Liver (tissue), 9 donors: ENCODE data around the gene TFCP2. TPM values are rescaled to one million over a fixed set of nuclear protein-coding genes. Genes with fewer than 3 reads are reported as not detected.

Source experiments
- DNase-seq: peaks from one replicate; pipeline ENCODE4 v3.0.0-alpha.2; 2017; ENCODE audit warnings: low spot score
- H3K27ac ChIP-seq, 2 donors: one replicate each; pipeline ENCODE4 v1.7.0; 2013; ENCODE audit warnings: inconsistent platforms in 2 of 2, low read length in 2 of 2, control low read depth in 1 of 2, low read depth in 1 of 2, mild to moderate bottlenecking in 1 of 2
- H3K27me3 ChIP-seq, 4 donors: one replicate each; pipeline versions ENCODE4 v1.6.1 to v1.7.0; 2013; ENCODE audit warnings: low read length in 3 of 4, inconsistent platforms in 1 of 4, mild to moderate bottlenecking in 1 of 4, moderate library complexity in 1 of 4; ENCODE audit not compliant: control insufficient read depth in 4 of 4, insufficient read depth in 4 of 4
- H3K36me3 ChIP-seq, 4 donors: one replicate each; pipeline versions ENCODE4 v1.6.1 to v1.7.0; 2013; ENCODE audit warnings: low read length in 3 of 4, mild to moderate bottlenecking in 3 of 4, low read depth in 1 of 4, moderate library complexity in 1 of 4; ENCODE audit not compliant: control insufficient read depth in 4 of 4, insufficient read depth in 3 of 4
- H3K4me1 ChIP-seq, 4 donors: one replicate each; pipeline versions ENCODE4 v1.6.1 to v1.7.0; 2013; ENCODE audit warnings: low read length in 3 of 4, mild to moderate bottlenecking in 3 of 4, moderate library complexity in 1 of 4; ENCODE audit not compliant: control insufficient read depth in 4 of 4, insufficient read depth in 4 of 4
- H3K4me3 ChIP-seq, 3 donors: one replicate each; pipeline versions ENCODE4 v1.6.1 to v1.7.0; 2013; ENCODE audit warnings: low read length in 3 of 3, control low read depth in 1 of 3, low read depth in 1 of 3, mild to moderate bottlenecking in 1 of 3
- H3K9ac ChIP-seq, 2 donors: one replicate each; pipeline ENCODE4 v1.7.0; 2013; ENCODE audit warnings: low read length in 2 of 2, mild to moderate bottlenecking in 2 of 2, moderate library complexity in 2 of 2, control low read depth in 1 of 2, low read depth in 1 of 2
- H3K9me3 ChIP-seq, 4 donors: one replicate each; pipeline versions ENCODE4 v1.6.1 to v1.7.0; 2013; ENCODE audit warnings: low read length in 3 of 4; ENCODE audit not compliant: control insufficient read depth in 4 of 4
- EGR1 ChIP-seq, 2 donors: IDR thresholded peaks; 2 replicates each; pipeline ENCODE4 v1.6.1; 2016 to 2018; ENCODE audit warnings: antibody characterized with exemption in 2 of 2, low read depth in 2 of 2
- FOXA1 ChIP-seq: IDR thresholded peaks from 2 replicates; pipeline ENCODE4 v1.6.1; 2016; ENCODE audit warnings: antibody characterized with exemption
- FOXA2 ChIP-seq: IDR thresholded peaks from 2 replicates; pipeline ENCODE4 v1.6.1; 2016; ENCODE audit warnings: antibody characterized with exemption
- GABPA ChIP-seq, 2 donors: IDR thresholded peaks in 1 of 2; conservative IDR thresholded peaks in 1 of 2; 2 replicates each; pipeline ENCODE4 v1.6.1; 2016; ENCODE audit warnings: antibody characterized with exemption in 2 of 2, mild to moderate bottlenecking in 1 of 2, moderate library complexity in 1 of 2
- HNF4A ChIP-seq, 2 donors: conservative IDR thresholded peaks; 2 replicates each; pipeline ENCODE4 v1.6.1; 2016; ENCODE audit warnings: antibody characterized with exemption in 2 of 2, mild to moderate bottlenecking in 2 of 2
- HNF4G ChIP-seq: IDR thresholded peaks from 2 replicates; pipeline ENCODE4 v1.6.1; 2016; ENCODE audit warnings: antibody characterized with exemption
- JUND ChIP-seq, 2 donors: IDR thresholded peaks; 2 replicates each; pipeline ENCODE4 v1.6.1; 2016; ENCODE audit warnings: antibody characterized with exemption in 2 of 2
- NR2F2 ChIP-seq: IDR thresholded peaks from 2 replicates; pipeline ENCODE4 v1.6.1; 2016; ENCODE audit warnings: antibody characterized with exemption
- RAD21 ChIP-seq, 2 donors: IDR thresholded peaks; 2 replicates each; pipeline ENCODE4 v1.6.1; 2016; ENCODE audit warnings: antibody characterized with exemption in 2 of 2, mild to moderate bottlenecking in 2 of 2
- SP1 ChIP-seq: IDR thresholded peaks from 2 replicates; pipeline ENCODE4 v1.6.1; 2018; ENCODE audit warnings: antibody characterized with exemption, mild to moderate bottlenecking
- TAF1 ChIP-seq: conservative IDR thresholded peaks from 2 replicates; pipeline ENCODE4 v1.6.1; 2016; ENCODE audit warnings: antibody characterized with exemption, mild to moderate bottlenecking
- YY1 ChIP-seq: IDR thresholded peaks from 2 replicates; pipeline ENCODE4 v1.6.1; 2016; ENCODE audit warnings: antibody characterized with exemption, mild to moderate bottlenecking
- WGBS: extraction: QIAGEN DNeasy Blood & Tissue Kit; methylation state at CpG from one replicate; pipeline ENCODE4 v1.1.7; 2013; 5-methylcytosine and 5-hydroxymethylcytosine counted together
- polyA plus RNA-seq, 2 donors: library from polyadenylated mRNA; stranded (reverse) in 1 of 2; unstranded in 1 of 2; fragments of 200-250 nt in 1 of 2; fragments of >200 nt in 1 of 2; fragmentation: Nextera tagmentation in 1 of 2; extraction: Ambion mirVana in 1 of 2; gene quantifications; one replicate each; pipeline versions ENCODE4 v1.2.1 to v1.2.3, GENCODE V29; 2013 to 2015
- total RNA-seq, 2 donors: library from RNA; depleted of rRNA; stranded (reverse); fragments of >200 nt; gene quantifications; one replicate each; pipeline ENCODE4 v1.2.3, GENCODE V29; 2014
- TF ChIP-seq, protein P1 (sequence below): IDR thresholded peaks from 2 replicates; pipeline ENCODE4 v1.6.1; 2016; ENCODE audit warnings: antibody characterized with exemption
- TF ChIP-seq, protein P2 (sequence below): IDR thresholded peaks from 2 replicates; pipeline ENCODE4 v1.6.1; 2016; ENCODE audit warnings: antibody characterized with exemption
- TF ChIP-seq, protein P3 (sequence below): IDR thresholded peaks from 2 replicates; pipeline ENCODE4 v1.6.1; 2016; ENCODE audit warnings: antibody characterized with exemption
- TF ChIP-seq, protein P4 (sequence below): fragments of 150-350 bp; IDR thresholded peaks from 2 replicates; pipeline ENCODE4 v1.5.1; 2017; ENCODE audit warnings: improper control_type of control experiment, low read depth, low read length; ENCODE audit not compliant: missing input control
- TF ChIP-seq, protein P5 (sequence below): IDR thresholded peaks from 2 replicates; pipeline ENCODE4 v1.6.1; 2016; ENCODE audit warnings: antibody characterized with exemption, mild to moderate bottlenecking
- donor health status: healthy.
- donor health status: healthy.
- donor health status: healthy.
- donor health status: healthy.
- donor health status: healthy.

TFCP2 gene
- total and polyA plus RNA-seq, 4 donors: 1.6 to 8.6 (median 5.1) TPM

DNA sequence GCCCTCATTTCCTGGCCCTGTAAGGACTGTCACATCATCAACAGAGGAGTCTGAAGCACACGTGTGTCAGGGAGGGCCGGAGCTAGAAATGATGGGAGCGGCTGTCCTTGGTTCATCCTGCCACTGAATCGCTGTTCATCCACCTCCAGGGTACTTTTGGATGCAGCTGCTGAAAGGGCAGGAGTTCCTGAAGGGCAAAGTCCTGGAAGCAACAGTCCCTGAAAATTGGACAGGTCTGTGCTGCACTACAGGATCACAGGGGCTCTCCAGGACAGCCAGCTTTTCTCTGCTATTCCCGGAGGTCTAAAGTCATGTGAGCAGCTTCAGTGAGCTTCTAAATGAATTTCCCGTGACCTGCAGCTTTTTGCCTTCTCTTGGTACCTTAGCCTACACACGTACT is 27.2 kb upstream of the TFCP2 start:
- WGBS: 77% methylated on average over 7 of the region's 7 CpGs
- Histone ChIP-seq H3K36me3 (no peaks in the 10 kb centered on the region), H3K9me3 (no peaks in the 10 kb centered on the region), H3K9ac (no peak overlapping the region), H3K4me1 (peaks cover 0 to 2% (median 0%) of the 10 kb centered on the region in 4 donors), H3K27me3 (no peaks in the 10 kb centered on the region), H3K27ac (no peak overlapping the region), H3K4me3 (no peak overlapping the region)
- DNase-seq: no peak
- TF ChIP-seq, protein P1, sequence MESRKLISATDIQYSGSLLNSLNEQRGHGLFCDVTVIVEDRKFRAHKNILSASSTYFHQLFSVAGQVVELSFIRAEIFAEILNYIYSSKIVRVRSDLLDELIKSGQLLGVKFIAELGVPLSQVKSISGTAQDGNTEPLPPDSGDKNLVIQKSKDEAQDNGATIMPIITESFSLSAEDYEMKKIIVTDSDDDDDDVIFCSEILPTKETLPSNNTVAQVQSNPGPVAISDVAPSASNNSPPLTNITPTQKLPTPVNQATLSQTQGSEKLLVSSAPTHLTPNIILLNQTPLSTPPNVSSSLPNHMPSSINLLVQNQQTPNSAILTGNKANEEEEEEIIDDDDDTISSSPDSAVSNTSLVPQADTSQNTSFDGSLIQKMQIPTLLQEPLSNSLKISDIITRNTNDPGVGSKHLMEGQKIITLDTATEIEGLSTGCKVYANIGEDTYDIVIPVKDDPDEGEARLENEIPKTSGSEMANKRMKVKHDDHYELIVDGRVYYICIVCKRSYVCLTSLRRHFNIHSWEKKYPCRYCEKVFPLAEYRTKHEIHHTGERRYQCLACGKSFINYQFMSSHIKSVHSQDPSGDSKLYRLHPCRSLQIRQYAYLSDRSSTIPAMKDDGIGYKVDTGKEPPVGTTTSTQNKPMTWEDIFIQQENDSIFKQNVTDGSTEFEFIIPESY: no peak
- peak; percentile 36 to 60 for TF ChIP-seq HNF4A (conservative IDR thresholded peaks at IDR 0.05)

DNA sequence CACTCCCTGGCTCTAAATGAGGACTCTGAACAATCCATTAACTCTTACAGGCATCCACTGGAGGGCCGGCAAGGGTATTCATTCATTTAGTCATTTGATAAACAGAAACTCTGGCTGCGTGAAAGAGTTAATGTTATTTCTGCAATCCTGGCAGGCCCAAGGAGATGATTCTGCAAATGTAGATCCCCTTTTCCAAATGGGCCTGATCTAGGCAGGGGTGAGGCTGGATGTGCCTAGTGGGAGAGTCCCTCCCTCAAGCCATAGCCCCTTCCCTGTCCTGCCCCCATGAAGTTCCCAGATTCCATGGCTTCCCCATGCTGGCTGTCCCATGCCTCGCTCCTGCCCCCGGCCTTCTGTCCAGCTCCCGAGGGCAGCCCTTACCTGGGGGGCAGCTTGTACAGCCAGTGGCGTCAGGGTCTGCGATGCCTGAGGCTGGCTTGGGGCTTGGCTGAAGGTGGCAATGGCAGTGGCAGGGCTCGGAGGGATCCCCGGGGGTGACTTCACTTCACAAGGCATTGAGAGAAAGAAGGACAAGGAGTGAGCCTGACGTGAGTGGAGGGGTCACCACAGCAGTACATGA is 26.5 kb upstream of the TFCP2 start:
- 94% methylated on average over 10 of the region's 10 CpGs for WGBS

More for the DNA sequence above, 26.5 kb upstream of the TFCP2 start:
- Histone ChIP-seq H3K27me3 (no peaks in the 10 kb centered on the region), H3K9me3 (no peaks in the 10 kb centered on the region), H3K9ac (no peak overlapping the region), H3K4me1 (peaks cover 0 to 2% (median 0%) of the 10 kb centered on the region in 4 donors), H3K27ac (no peak overlapping the region), H3K4me3 (no peak overlapping the region), H3K36me3 (no peaks in the 10 kb centered on the region)
- TF ChIP-seq, protein P2, sequence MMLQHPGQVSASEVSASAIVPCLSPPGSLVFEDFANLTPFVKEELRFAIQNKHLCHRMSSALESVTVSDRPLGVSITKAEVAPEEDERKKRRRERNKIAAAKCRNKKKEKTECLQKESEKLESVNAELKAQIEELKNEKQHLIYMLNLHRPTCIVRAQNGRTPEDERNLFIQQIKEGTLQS: no peak
- TF ChIP-seq SP1: no peak
- no peak for TF ChIP-seq GABPA (IDR thresholded peaks at IDR 0.05 in 1 of 2, conservative IDR thresholded peaks at IDR 0.05 in 1 of 2)
- TF ChIP-seq, protein P3, sequence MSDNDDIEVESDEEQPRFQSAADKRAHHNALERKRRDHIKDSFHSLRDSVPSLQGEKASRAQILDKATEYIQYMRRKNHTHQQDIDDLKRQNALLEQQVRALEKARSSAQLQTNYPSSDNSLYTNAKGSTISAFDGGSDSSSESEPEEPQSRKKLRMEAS: no peak
- TF ChIP-seq EGR1 (IDR thresholded peaks at IDR 0.05; ENCODE audit: low read depth in 2 of 2): no peak
- TF ChIP-seq RAD21 (IDR thresholded peaks at IDR 0.05): no peak
- TF ChIP-seq JUND (IDR thresholded peaks at IDR 0.05): no peak
- TF ChIP-seq, protein P4, sequence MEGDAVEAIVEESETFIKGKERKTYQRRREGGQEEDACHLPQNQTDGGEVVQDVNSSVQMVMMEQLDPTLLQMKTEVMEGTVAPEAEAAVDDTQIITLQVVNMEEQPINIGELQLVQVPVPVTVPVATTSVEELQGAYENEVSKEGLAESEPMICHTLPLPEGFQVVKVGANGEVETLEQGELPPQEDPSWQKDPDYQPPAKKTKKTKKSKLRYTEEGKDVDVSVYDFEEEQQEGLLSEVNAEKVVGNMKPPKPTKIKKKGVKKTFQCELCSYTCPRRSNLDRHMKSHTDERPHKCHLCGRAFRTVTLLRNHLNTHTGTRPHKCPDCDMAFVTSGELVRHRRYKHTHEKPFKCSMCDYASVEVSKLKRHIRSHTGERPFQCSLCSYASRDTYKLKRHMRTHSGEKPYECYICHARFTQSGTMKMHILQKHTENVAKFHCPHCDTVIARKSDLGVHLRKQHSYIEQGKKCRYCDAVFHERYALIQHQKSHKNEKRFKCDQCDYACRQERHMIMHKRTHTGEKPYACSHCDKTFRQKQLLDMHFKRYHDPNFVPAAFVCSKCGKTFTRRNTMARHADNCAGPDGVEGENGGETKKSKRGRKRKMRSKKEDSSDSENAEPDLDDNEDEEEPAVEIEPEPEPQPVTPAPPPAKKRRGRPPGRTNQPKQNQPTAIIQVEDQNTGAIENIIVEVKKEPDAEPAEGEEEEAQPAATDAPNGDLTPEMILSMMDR: no peak
- TF ChIP-seq FOXA1: no peak
- TF ChIP-seq YY1: no peak
- TF ChIP-seq HNF4G: no peak
- no peak for TF ChIP-seq FOXA2
- no peak for TF ChIP-seq HNF4A (conservative IDR thresholded peaks at IDR 0.05)
- TF ChIP-seq, protein P5, sequence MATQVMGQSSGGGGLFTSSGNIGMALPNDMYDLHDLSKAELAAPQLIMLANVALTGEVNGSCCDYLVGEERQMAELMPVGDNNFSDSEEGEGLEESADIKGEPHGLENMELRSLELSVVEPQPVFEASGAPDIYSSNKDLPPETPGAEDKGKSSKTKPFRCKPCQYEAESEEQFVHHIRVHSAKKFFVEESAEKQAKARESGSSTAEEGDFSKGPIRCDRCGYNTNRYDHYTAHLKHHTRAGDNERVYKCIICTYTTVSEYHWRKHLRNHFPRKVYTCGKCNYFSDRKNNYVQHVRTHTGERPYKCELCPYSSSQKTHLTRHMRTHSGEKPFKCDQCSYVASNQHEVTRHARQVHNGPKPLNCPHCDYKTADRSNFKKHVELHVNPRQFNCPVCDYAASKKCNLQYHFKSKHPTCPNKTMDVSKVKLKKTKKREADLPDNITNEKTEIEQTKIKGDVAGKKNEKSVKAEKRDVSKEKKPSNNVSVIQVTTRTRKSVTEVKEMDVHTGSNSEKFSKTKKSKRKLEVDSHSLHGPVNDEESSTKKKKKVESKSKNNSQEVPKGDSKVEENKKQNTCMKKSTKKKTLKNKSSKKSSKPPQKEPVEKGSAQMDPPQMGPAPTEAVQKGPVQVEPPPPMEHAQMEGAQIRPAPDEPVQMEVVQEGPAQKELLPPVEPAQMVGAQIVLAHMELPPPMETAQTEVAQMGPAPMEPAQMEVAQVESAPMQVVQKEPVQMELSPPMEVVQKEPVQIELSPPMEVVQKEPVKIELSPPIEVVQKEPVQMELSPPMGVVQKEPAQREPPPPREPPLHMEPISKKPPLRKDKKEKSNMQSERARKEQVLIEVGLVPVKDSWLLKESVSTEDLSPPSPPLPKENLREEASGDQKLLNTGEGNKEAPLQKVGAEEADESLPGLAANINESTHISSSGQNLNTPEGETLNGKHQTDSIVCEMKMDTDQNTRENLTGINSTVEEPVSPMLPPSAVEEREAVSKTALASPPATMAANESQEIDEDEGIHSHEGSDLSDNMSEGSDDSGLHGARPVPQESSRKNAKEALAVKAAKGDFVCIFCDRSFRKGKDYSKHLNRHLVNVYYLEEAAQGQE: no peak
- no peak for TF ChIP-seq NR2F2
- TF ChIP-seq TAF1: no peak
- TF ChIP-seq, protein P1: no peak
- DNase-seq: no peak
